HepG2 (cell line): ENCODE results near the gene ATG13.

Experiments
- BRCA1 ChIP-seq: sonication (generic); formaldehyde crosslinking; IDR thresholded peaks from 2 replicates; pipeline ENCODE4 v1.4.0; 2020; ENCODE audit warnings: missing genetic modification reagents
- EP300 ChIP-seq, 3 experiments: sonication (generic) in 1 of 3; formaldehyde crosslinking in 1 of 3; IDR thresholded peaks; 2 replicates each; pipeline versions ENCODE4 v1.5.1 to v1.6.1; 2011 to 2020; ENCODE audit warnings: low read depth in 2 of 3, low read length in 2 of 3, borderline replicate concordance in 1 of 3, improper control_type of control experiment in 1 of 3, mild to moderate bottlenecking in 1 of 3, missing genetic modification reagents in 1 of 3, moderate library complexity in 1 of 3
- HOXA9 ChIP-seq: sonication (generic); formaldehyde crosslinking; IDR thresholded peaks from 2 replicates; pipeline ENCODE4 v1.8.1; 2022; ENCODE audit warnings: missing genetic modification reagents, mild to moderate bottlenecking, moderate library complexity, borderline replicate concordance
- MXD4 ChIP-seq: IDR thresholded peaks from 2 replicates; pipeline ENCODE4 v1.6.1; 2016; ENCODE audit warnings: mild to moderate bottlenecking, missing biosample characterization, missing genetic modification reagents
- POLR2A ChIP-seq, 2 experiments: IDR thresholded peaks; 2 replicates each; pipeline ENCODE4 v1.6.1; 2011; ENCODE audit warnings: low read depth in 2 of 2, low read length in 2 of 2, mild to moderate bottlenecking in 1 of 2, moderate library complexity in 1 of 2; ENCODE audit not compliant: insufficient read depth in 1 of 2
- RXRB ChIP-seq: IDR thresholded peaks from 2 replicates; pipeline ENCODE4 v1.6.1; 2016; ENCODE audit warnings: borderline replicate concordance, missing genetic modification reagents, missing compliant biosample characterization
- SOX13 ChIP-seq, 3 experiments: fragments of 450-650 bp in 1 of 3; sonication (generic) in 1 of 3; formaldehyde crosslinking in 1 of 3; IDR thresholded peaks in 2 of 3; conservative IDR thresholded peaks in 1 of 3; 2 replicates each; pipeline versions ENCODE4 v1.5.0 to v1.6.1; 2016 to 2020; ENCODE audit warnings: antibody characterized with exemption in 1 of 3, mild to moderate bottlenecking in 1 of 3, missing compliant biosample characterization in 1 of 3, missing genetic modification reagents in 1 of 3, moderate library complexity in 1 of 3
- ZFP1 ChIP-seq: IDR thresholded peaks from 2 replicates; pipeline ENCODE4 v1.6.1; 2016
- ZNF639 ChIP-seq: conservative IDR thresholded peaks from 2 replicates; pipeline ENCODE4 v1.6.1; 2018; ENCODE audit warnings: missing genetic modification reagents
- TF ChIP-seq, protein P1 (sequence below): sonication (generic); formaldehyde crosslinking; IDR thresholded peaks from 2 replicates; pipeline ENCODE4 v1.5.1; 2020; ENCODE audit warnings: mild to moderate bottlenecking, missing genetic modification reagents

DNA sequence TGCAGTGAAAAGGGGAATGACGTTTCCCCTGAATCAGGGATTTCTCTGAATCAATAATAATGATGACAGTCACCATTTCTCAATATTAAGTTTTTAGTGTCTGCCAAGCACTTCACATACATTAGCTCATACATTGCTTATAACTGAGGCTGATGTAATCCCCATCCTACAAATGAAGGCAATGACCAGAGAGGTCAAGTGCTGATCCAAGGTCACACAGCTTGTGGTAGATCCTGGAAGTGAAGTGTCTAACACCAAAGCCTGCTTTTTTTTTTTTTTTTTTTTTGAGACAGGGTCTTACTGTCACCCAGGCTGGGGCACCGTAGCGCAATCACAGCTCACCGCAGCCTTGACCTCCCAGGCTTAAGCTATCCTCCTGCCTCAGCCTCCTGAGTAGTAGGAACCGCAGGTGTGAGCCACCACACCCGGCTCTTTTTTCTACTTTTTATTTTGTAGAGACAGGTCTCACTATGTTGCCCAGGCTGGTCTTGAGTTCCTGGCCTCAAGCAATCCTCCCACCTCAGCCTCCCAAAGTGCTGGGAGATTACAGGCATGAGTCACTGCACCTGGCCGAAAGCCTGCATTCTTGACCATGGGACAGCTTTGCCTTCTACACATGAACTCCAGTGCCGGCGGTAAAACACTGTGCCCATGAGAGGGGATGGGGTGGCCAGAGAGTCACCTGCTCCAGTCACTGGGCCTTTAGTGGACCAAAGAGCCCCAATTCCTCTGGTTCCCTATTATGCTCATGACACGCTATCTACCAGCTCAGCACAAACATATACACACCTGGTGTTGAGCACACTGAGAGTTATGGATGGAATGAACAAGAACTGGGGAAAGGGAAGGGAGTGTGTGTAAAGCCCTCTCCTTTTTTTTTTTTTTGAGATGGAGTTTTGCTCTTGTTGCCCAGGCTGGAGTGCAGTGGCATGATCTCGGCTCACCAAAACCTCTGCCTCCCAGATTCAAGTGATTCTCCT is 65.7 kb downstream of the ATG13 start:
- TF ChIP-seq MXD4 (CRISPR knock-in tag) = no peak
- TF ChIP-seq BRCA1 (CRISPR knock-in tag) = no peak
- no peak for TF ChIP-seq EP300 (IDR thresholded peaks at IDR 0.05; ENCODE audit: low read depth in 2 of 2, low read length in 2 of 2)
- TF ChIP-seq EP300 (CRISPR knock-in tag; IDR thresholded peaks at IDR 0.05; ENCODE audit: borderline replicate concordance) = no peak
- TF ChIP-seq RXRB (CRISPR knock-in tag) = no peak
- TF ChIP-seq, protein P1, sequence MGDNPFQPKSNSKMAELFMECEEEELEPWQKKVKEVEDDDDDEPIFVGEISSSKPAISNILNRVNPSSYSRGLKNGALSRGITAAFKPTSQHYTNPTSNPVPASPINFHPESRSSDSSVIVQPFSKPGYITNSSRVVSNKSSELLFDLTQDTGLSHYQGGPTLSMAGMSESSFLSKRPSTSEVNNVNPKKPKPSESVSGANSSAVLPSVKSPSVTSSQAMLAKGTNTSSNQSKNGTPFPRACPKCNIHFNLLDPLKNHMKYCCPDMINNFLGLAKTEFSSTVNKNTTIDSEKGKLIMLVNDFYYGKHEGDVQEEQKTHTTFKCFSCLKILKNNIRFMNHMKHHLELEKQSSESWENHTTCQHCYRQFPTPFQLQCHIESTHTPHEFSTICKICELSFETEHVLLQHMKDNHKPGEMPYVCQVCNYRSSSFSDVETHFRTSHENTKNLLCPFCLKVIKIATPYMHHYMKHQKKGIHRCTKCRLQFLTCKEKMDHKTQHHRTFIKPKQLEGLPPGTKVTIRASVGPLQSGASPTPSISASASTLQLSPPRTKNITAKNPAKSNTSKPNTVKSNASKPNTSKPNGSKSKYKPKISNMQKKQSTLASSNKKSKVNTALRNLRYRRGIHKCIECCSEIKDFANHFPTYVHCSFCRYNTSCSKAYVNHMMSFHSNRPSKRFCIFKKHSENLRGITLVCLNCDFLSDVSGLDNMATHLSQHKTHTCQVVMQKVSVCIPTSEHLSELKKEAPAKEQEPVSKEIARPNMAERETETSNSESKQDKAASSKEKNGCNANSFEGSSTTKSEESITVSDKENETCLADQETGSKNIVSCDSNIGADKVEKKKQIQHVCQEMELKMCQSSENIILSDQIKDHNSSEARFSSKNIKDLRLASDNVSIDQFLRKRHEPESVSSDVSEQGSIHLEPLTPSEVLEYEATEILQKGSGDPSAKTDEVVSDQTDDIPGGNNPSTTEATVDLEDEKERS (CRISPR knock-in tag) = no peak
- TF ChIP-seq HOXA9 (CRISPR knock-in tag) = no peak
- no peak for TF ChIP-seq ZFP1 (CRISPR knock-in tag)
- TF ChIP-seq POLR2A (IDR thresholded peaks at IDR 0.05; ENCODE audit: insufficient read depth in 1 of 2, low read depth in 2 of 2, low read length in 2 of 2) = no peak
- no peak for TF ChIP-seq SOX13 (IDR thresholded peaks at IDR 0.05)
- no peak for TF ChIP-seq SOX13 (CRISPR knock-in tag; conservative IDR thresholded peaks at IDR 0.05 in 1 of 2, IDR thresholded peaks at IDR 0.05 in 1 of 2)
- TF ChIP-seq ZNF639 (CRISPR knock-in tag) = no peak
